ENCODE results near the gene LEFTY2. TPM values are rescaled to one million over a fixed set of nuclear protein-coding genes. Genes with fewer than 3 reads are reported as not detected.
"Not testable (repeated sequence)": the region's sequence is repeated elsewhere in the genome, so short reads cannot be mapped to it uniquely, and the experiment has no call there.

The LEFTY2 gene
- total and polyA plus RNA-seq, 10 of the 15 experiments (the other 5 are each of a cell fraction or from before 2014, with no cell fraction given) = not detected

DNA sequence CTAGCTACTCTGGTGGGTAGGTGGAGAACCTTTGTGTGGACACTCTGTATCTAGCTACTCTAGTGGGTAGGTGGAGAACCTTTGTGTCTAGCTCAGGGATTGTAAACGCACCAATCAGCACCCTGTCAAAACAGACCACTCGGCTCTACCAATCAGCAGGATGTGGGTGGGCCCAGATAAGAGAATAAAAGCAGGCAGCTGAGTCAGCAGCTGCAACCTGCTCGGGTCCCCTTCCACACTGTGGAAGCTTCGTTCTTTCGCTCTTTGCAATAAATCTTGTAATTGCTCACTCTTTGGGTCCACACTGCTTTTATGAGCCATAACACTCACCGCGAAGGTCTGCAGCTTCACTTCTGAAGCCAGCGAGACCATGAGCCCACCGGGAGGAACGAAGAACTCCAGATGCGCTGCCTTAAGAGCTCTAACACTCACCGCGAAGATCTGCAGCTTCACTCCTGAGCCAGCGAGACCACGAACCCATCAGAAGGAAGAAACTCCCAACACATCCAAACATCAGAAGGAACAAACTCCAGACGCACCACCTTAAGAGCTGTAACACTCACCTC is 29.7 kb upstream of the LEFTY2 start:
- H4K20me1 ChIP-seq (ENCODE audit: control insufficient read depth, insufficient read depth); H3K4me2 ChIP-seq (ENCODE audit: control insufficient read depth, insufficient read depth); BruUV-seq (replicated peaks); H3K27me3 ChIP-seq (replicated peaks in 1 of 2; ENCODE audit: control insufficient read depth in 2 of 2, insufficient read depth in 2 of 2, low read length in 1 of 2); H3K79me2 ChIP-seq (ENCODE audit: control insufficient read depth, insufficient read depth, low read length); intact Hi-C loops (cut with micrococcal nuclease; ENCODE audit: unreplicated experiment); H2AFZ ChIP-seq (ENCODE audit: control insufficient read depth, low read depth, low read length); POLR2A ChIA-PET; H3K9ac ChIP-seq (ENCODE audit: control insufficient read depth, insufficient read depth, low read length); FAIRE-seq; H3K36me3 ChIP-seq (ENCODE audit: control insufficient read depth in 2 of 2, insufficient read depth in 2 of 2, low read length in 1 of 2); H3K27ac ChIP-seq (ENCODE audit: control insufficient read depth, insufficient read depth); H3K9me3 ChIP-seq (replicated peaks; ENCODE audit: control insufficient read depth, insufficient read depth, low read length); H3K4me1 ChIP-seq (ENCODE audit: control insufficient read depth, insufficient read depth, low read length); H3K4me3 ChIP-seq; DNase-seq (ENCODE audit: low read depth, low spot score); ATAC-seq; in situ Hi-C loops (cut with MboI): not testable (repeated sequence)
- CTCF ChIA-PET = interaction anchor here (0.6 to 9.2 kb wide), 6 partner anchors 8 to 496 kb away, joined by 3 to 55 read pairs (median 4); partner anchors contain the start of gene TMEM63A
- SMC1A ChIA-PET (ENCODE audit: uncharacterized antibody, unreplicated experiment) = interaction anchor here (0.7 to 1.1 kb wide), 2 partner anchors 404 to 494 kb away, joined by 3 read pairs; no protein-coding TSS in a partner anchor
- RAD21 ChIA-PET (ENCODE audit: unreplicated experiment) = interaction anchor here (0.6 kb wide), 1 partner anchor 16 kb away, joined by 5 read pairs; no protein-coding TSS in a partner anchor
- WGBS (ENCODE audit: insufficient coverage, insufficient replicate concordance, low lambda C conversion rate, missing lambda C conversion rate) = 84% methylated on average over 16 of the region's 16 CpGs

DNA sequence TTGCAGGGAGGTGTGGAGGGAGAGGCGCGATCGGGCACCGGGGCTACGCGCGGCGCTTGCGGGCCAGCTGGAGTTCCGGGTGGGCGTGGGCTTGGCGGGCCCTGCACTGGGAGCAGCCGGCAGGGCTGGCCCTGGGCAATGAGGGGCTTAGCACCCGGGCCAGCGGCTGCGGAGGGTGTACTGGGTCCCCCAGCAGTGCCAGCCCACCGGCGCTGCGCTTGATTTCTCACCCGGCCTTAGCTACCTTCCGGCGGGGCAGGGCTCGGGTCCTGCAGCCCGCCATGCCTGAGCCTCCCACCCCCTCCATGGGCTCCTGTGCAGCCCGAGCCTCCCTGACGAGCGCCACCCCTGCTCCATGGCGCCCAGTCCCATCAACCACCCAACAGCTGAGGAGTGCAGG is 28.7 kb upstream of the LEFTY2 start:
- RAD21 ChIA-PET (ENCODE audit: unreplicated experiment) = interaction anchor here (0.6 kb wide), 1 partner anchor 17 kb away, joined by 5 read pairs; no protein-coding TSS in a partner anchor
- CTCF ChIA-PET = interaction anchor here (0.6 to 9.2 kb wide), 4 partner anchors 7 to 495 kb away, joined by 3 to 55 read pairs (median 24); no protein-coding TSS in a partner anchor
- not testable (repeated sequence) for FAIRE-seq

More for the DNA sequence above, 28.7 kb upstream of the LEFTY2 start:
- SMC1A ChIA-PET (ENCODE audit: uncharacterized antibody, unreplicated experiment) = interaction anchor here (1.1 kb wide), 1 partner anchor 493 kb away, joined by 3 read pairs; no protein-coding TSS in a partner anchor
- 85% methylated on average over 28 of the region's 28 CpGs for WGBS (ENCODE audit: insufficient coverage, insufficient replicate concordance, low lambda C conversion rate, missing lambda C conversion rate)
- H2AFZ ChIP-seq (ENCODE audit: control insufficient read depth, low read depth, low read length); in situ Hi-C loops (cut with MboI); H3K27me3 ChIP-seq (replicated peaks in 1 of 2; ENCODE audit: control insufficient read depth in 2 of 2, insufficient read depth in 2 of 2, low read length in 1 of 2); H3K4me2 ChIP-seq (ENCODE audit: control insufficient read depth, insufficient read depth); POLR2A ChIA-PET; intact Hi-C loops (cut with micrococcal nuclease; ENCODE audit: unreplicated experiment); ATAC-seq; BruUV-seq (replicated peaks); H3K9ac ChIP-seq (ENCODE audit: control insufficient read depth, insufficient read depth, low read length); H3K79me2 ChIP-seq (ENCODE audit: control insufficient read depth, insufficient read depth, low read length); DNase-seq (ENCODE audit: low read depth, low spot score); H3K4me3 ChIP-seq; H3K9me3 ChIP-seq (replicated peaks; ENCODE audit: control insufficient read depth, insufficient read depth, low read length); H4K20me1 ChIP-seq (ENCODE audit: control insufficient read depth, insufficient read depth); H3K4me1 ChIP-seq (ENCODE audit: control insufficient read depth, insufficient read depth, low read length); H3K36me3 ChIP-seq (ENCODE audit: control insufficient read depth in 2 of 2, insufficient read depth in 2 of 2, low read length in 1 of 2); H3K27ac ChIP-seq (ENCODE audit: control insufficient read depth, insufficient read depth): not testable (repeated sequence)
